Measurements from ENCODE around the gene THSD7A. TPM values are rescaled to one million over a fixed set of nuclear protein-coding genes. Genes with fewer than 3 reads are reported as not detected.

THSD7A gene
- polyA plus RNA-seq, 1 experiment = 0.06 TPM

DNA sequence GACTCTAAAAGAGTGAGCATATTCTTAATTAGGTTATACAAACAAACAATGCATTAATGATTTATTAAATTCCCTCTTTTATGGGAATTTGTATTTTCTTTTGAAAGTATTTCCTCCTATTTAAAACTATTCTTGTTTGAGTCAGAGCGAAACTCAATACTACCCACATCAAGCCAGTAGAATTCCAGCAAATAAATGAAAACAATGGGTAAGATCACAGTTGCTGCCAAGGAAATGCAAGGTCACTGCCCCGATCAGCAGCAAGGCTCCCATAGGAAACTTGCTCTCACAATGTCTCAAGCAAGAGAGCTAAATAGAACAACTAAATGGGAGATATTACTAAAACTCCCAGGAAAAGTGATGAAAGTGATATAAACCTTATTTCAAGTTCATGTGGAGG, 206.3 kb downstream of the THSD7A start:
- TF ChIP-seq, protein P1, sequence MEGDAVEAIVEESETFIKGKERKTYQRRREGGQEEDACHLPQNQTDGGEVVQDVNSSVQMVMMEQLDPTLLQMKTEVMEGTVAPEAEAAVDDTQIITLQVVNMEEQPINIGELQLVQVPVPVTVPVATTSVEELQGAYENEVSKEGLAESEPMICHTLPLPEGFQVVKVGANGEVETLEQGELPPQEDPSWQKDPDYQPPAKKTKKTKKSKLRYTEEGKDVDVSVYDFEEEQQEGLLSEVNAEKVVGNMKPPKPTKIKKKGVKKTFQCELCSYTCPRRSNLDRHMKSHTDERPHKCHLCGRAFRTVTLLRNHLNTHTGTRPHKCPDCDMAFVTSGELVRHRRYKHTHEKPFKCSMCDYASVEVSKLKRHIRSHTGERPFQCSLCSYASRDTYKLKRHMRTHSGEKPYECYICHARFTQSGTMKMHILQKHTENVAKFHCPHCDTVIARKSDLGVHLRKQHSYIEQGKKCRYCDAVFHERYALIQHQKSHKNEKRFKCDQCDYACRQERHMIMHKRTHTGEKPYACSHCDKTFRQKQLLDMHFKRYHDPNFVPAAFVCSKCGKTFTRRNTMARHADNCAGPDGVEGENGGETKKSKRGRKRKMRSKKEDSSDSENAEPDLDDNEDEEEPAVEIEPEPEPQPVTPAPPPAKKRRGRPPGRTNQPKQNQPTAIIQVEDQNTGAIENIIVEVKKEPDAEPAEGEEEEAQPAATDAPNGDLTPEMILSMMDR (IDR thresholded peaks at IDR 0.05; ENCODE audit: low read depth, low read length) = no peak
- Histone ChIP-seq H3K4me3 (ENCODE audit: low read depth, low read length) (no peak overlapping the region), H3K9me3 (ENCODE audit: control insufficient read depth, insufficient read depth, low read length) (no peaks in the 10 kb centered on the region), H3K27me3 (ENCODE audit: control insufficient read depth, insufficient read depth, low read length) (no peaks in the 10 kb centered on the region), H3K27ac (ENCODE audit: low read depth, low read length) (no peak overlapping the region)
- ChIA-PET CTCF (no interaction called here), POLR2A (no interaction called here)
- no peak for DNase-seq (ENCODE audit: low read depth, low spot score)

GRCh38 chr7:11623093-11623678, 208.8 kb downstream of the THSD7A start:
- ChIA-PET CTCF (no interaction called here), POLR2A (no interaction called here)
- no peaks in the 10 kb centered on the region for H3K9me3 ChIP-seq (ENCODE audit: control insufficient read depth, insufficient read depth, low read length)
- TF ChIP-seq, protein P1 (IDR thresholded peaks at IDR 0.05; ENCODE audit: low read depth, low read length) = no peak
- DNase-seq (ENCODE audit: low read depth, low spot score) = no peak
- H3K27ac ChIP-seq (ENCODE audit: low read depth, low read length) = no peak overlapping the region
- no peaks in the 10 kb centered on the region for H3K27me3 ChIP-seq (ENCODE audit: control insufficient read depth, insufficient read depth, low read length)
- H3K4me3 ChIP-seq (ENCODE audit: low read depth, low read length) = no peak overlapping the region

DNA sequence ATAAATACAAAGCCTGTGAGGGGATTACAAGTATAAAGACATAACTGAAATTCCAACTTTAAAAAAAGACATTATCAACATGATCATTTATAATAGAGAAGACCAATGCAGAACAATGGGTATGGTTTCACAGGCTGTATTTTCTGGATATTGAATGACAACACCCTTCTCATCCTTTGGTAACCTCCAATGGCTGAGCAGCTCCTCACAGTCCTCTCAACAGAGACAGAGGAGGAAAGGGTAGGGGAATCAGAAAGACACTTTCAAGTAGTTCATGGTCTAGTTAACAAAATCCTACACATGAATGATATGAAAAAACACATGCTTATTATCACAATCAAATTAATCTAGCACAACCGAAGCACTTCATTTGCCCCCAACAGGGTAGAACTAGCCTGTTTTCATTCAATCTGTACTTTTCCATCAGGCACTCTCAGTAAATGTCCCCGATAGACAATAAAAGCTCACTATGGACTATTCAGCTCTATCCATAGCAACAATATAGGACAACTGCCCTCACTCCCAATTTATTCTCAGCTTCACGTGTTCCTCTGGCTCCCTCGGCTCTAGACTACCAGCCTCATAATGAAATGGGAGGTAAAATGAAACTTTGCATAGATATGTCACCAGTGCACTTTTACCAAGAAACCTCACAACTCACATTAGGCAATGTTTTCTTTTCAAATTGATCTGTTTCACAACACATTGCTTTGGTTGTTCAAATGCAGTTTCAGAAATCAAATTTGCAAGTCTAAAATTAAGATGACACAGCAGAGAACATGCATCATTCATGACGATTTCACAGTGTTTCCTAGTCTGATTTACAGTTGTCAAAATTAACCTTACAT, 211.4 kb downstream of the THSD7A start:
- Histone ChIP-seq H3K27me3 (ENCODE audit: control insufficient read depth, insufficient read depth, low read length) (no peaks in the 10 kb centered on the region), H3K4me3 (ENCODE audit: low read depth, low read length) (no peak overlapping the region), H3K9me3 (ENCODE audit: control insufficient read depth, insufficient read depth, low read length) (no peaks in the 10 kb centered on the region), H3K27ac (ENCODE audit: low read depth, low read length) (no peak overlapping the region)
- no peak for DNase-seq (ENCODE audit: low read depth, low spot score)
- TF ChIP-seq, protein P1 (IDR thresholded peaks at IDR 0.05; ENCODE audit: low read depth, low read length) = no peak
- POLR2A ChIA-PET = no interaction called here
- CTCF ChIA-PET = no interaction called here

- DNase-seq (ENCODE audit: low read depth, low spot score) = no peak
- TF ChIP-seq, protein P1 (IDR thresholded peaks at IDR 0.05; ENCODE audit: low read depth, low read length) = no peak
- Histone ChIP-seq H3K9me3 (ENCODE audit: control insufficient read depth, insufficient read depth, low read length) (no peaks in the 10 kb centered on the region), H3K27ac (ENCODE audit: low read depth, low read length) (no peak overlapping the region), H3K27me3 (ENCODE audit: control insufficient read depth, insufficient read depth, low read length) (no peaks in the 10 kb centered on the region), H3K4me3 (ENCODE audit: low read depth, low read length) (no peak overlapping the region)
- POLR2A ChIA-PET = no interaction called here
- CTCF ChIA-PET = no interaction called here
These were observed 215.5 kb downstream of the THSD7A start for GRCh38 chr7:11616466-11616865.

DNA sequence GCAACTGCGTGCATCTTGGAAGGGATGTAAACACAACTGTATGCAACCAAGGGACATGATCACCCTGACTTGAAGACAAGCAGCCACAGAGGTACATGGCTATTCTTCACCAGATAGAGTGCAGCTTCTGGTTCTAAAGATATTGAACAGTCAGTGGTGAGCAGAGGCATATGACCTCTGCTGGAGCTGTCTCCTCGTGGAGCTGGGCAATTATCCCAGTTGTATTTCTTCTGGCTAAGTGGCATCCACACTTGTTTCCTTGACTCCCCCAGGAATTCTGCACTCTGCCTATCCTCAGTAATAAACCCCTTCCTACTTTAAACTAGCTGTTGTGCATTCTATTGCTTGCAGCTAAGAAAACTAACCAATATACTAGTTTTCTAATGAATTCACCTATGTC, 216.8 kb downstream of the THSD7A start:
- no peak for DNase-seq (ENCODE audit: low read depth, low spot score)
- Histone ChIP-seq H3K9me3 (ENCODE audit: control insufficient read depth, insufficient read depth, low read length) (no peaks in the 10 kb centered on the region), H3K4me3 (ENCODE audit: low read depth, low read length) (no peak overlapping the region), H3K27me3 (ENCODE audit: control insufficient read depth, insufficient read depth, low read length) (no peaks in the 10 kb centered on the region), H3K27ac (ENCODE audit: low read depth, low read length) (no peak overlapping the region)
- TF ChIP-seq, protein P1 (IDR thresholded peaks at IDR 0.05; ENCODE audit: low read depth, low read length) = no peak
- CTCF ChIA-PET = no interaction called here
- POLR2A ChIA-PET = no interaction called here
